HepG2 (cell line): ENCODE measurements around the gene CHCHD5. TPM values are rescaled to one million over a fixed set of nuclear protein-coding genes. Genes with fewer than 3 reads are reported as not detected.

Source experiments
- ATAC-seq: fragments of 200-7000 bp; cut with Tn5 transposase; 3 replicates; pipeline ENCODE4 v1.9.1; 2020; ENCODE audit warnings: mild to moderate bottlenecking, moderate library complexity
- BruUV-seq: library from RNA; stranded (reverse); fragments of 400-500 nt; replicated peaks from 2 replicates; lab custom pipeline; 2021; lab: Mats Ljungman, UMichigan
- CTCF ChIA-PET: fragments of 300-600 bp; formaldehyde crosslinking; extraction: SDS; loops from one replicate; lab custom pipeline; 2021; ENCODE audit warnings: low total read pairs, inconsistent platforms, low intra/inter-chr PET ratio; lab: Yijun Ruan, JAX
- POLR2A ChIA-PET: fragments of 350-600 bp; sonication (Branson Sonifier 250); formaldehyde crosslinking; loops from one replicate; lab custom pipeline; 2020; ENCODE audit warnings: antibody characterized with exemption, inconsistent platforms; lab: Yijun Ruan, JAX
- DNase-seq: peaks from one replicate; pipeline ENCODE4 v3.0.0-alpha.2; 2015; ENCODE audit warnings: low spot score
- FAIRE-seq: peaks from 3 replicates; lab custom pipeline; 2011; peaks lifted over from hg19 to GRCh38; lab: Jason Lieb, UNC
- H2AFZ ChIP-seq: one replicate; pipeline ENCODE4 v1.6.1; 2011; ENCODE audit warnings: low read length, inconsistent platforms
- H3K27ac ChIP-seq: fragments of 300-600 bp; 3 replicates; pipeline ENCODE4 v1.8.0; 2011; ENCODE audit warnings: mixed run types, mild to moderate bottlenecking, mixed read lengths, low read length, inconsistent platforms; ENCODE audit not compliant: insufficient read depth; ENCODE audit errors: extremely low read length
- H3K27me3 ChIP-seq, 2 experiments: fragments of 200-600 bp in 1 of 2; 2 replicates in 1 of 2; 3 replicates in 1 of 2; pipeline versions ENCODE4 v1.6.0 to v1.8.0; 2011; ENCODE audit warnings: low read length in 2 of 2, mild to moderate bottlenecking in 2 of 2, moderate library complexity in 2 of 2, inconsistent platforms in 1 of 2; ENCODE audit not compliant: insufficient read depth in 2 of 2, control insufficient read depth in 1 of 2
- H3K36me3 ChIP-seq, 2 experiments: fragments of 200-600 bp in 1 of 2; replicated peaks in 1 of 2; 2 replicates in 1 of 2; 3 replicates in 1 of 2; pipeline versions ENCODE4 v1.5.1 to v1.8.0; 2011; ENCODE audit warnings: low read length in 2 of 2, inconsistent platforms in 1 of 2; ENCODE audit not compliant: insufficient read depth in 2 of 2, control insufficient read depth in 1 of 2
- H3K4me1 ChIP-seq: 2 replicates; pipeline ENCODE4 v1.5.1; 2012; ENCODE audit warnings: low read length, inconsistent platforms; ENCODE audit not compliant: insufficient read depth
- H3K4me2 ChIP-seq: 2 replicates; pipeline ENCODE4 v1.6.0; 2011; ENCODE audit warnings: low read depth, low read length, inconsistent platforms
- H3K4me3 ChIP-seq, 3 experiments: fragments of 200-600 bp in 1 of 3; sonication (generic), shearing (Covaris generic) in 1 of 3; replicated peaks in 1 of 3; 2 replicates each; pipeline ENCODE4 v1.5.1; 2011 to 2016; ENCODE audit warnings: low read length in 3 of 3, inconsistent platforms in 2 of 3, low read depth in 2 of 3, mild to moderate bottlenecking in 2 of 3, control low read depth in 1 of 3, mixed read lengths in 1 of 3; ENCODE audit not compliant: insufficient read depth in 1 of 3
- H3K79me2 ChIP-seq: one replicate; pipeline ENCODE4 v1.6.1; 2011; ENCODE audit warnings: low read length, inconsistent platforms; ENCODE audit not compliant: insufficient read depth
- H3K9ac ChIP-seq: 2 replicates; pipeline ENCODE4 v1.6.0; 2011; ENCODE audit warnings: mild to moderate bottlenecking, low read depth, low read length, inconsistent platforms; ENCODE audit not compliant: insufficient read depth
- H3K9me3 ChIP-seq: 2 replicates; pipeline ENCODE4 v1.5.1; 2012; ENCODE audit warnings: mild to moderate bottlenecking, low read length
- H4K20me1 ChIP-seq: 2 replicates; pipeline ENCODE4 v1.6.0; 2011; ENCODE audit warnings: inconsistent platforms, mild to moderate bottlenecking, low read length, moderate library complexity; ENCODE audit not compliant: insufficient read depth
- MIER2 ChIP-seq: IDR thresholded peaks from 2 replicates; pipeline ENCODE4 v1.6.1; 2016; ENCODE audit warnings: missing biosample characterization, missing genetic modification reagents
- RAD21 ChIP-seq: fragments of 450-650 bp; formaldehyde crosslinking; IDR thresholded peaks from 2 replicates; pipeline ENCODE4 v1.5.0; 2020; ENCODE audit warnings: mild to moderate bottlenecking
- RBFOX2 ChIP-seq: fragments of 200-400 bp; formaldehyde crosslinking; IDR thresholded peaks from 2 replicates; pipeline ENCODE4 v1.6.1; 2017; ENCODE audit warnings: low read depth, mild to moderate bottlenecking, low read length
- RNF2 ChIP-seq: fragments of 450-650 bp; conservative IDR thresholded peaks from 2 replicates; pipeline ENCODE4 v1.6.1; 2016; ENCODE audit warnings: low read depth
- ZMAT3 ChIP-seq: sonication (generic); formaldehyde crosslinking; conservative IDR thresholded peaks from 2 replicates; pipeline ENCODE4 v1.7.0; 2021; ENCODE audit warnings: missing genetic modification reagents
- ZNF570 ChIP-seq: sonication (generic); formaldehyde crosslinking; IDR thresholded peaks from 2 replicates; pipeline ENCODE4 v1.4.0; 2020; ENCODE audit warnings: mild to moderate bottlenecking, missing genetic modification reagents, borderline replicate concordance
- ZNF839 ChIP-seq: sonication (generic); formaldehyde crosslinking; IDR thresholded peaks from 2 replicates; pipeline ENCODE4 v1.4.0; 2020; ENCODE audit warnings: missing genetic modification reagents, mild to moderate bottlenecking, borderline replicate concordance
- ZNF879 ChIP-seq: sonication (generic); formaldehyde crosslinking; IDR thresholded peaks from 2 replicates; pipeline ENCODE4 v1.8.1; 2023; ENCODE audit warnings: missing genetic modification reagents
- WGBS: methylation state at CpG from one replicate; pipeline ENCODE4 v1.1.6; 2017; ENCODE audit warnings: low lambda C conversion rate; 5-methylcytosine and 5-hydroxymethylcytosine counted together
- in situ Hi-C: cut with HindIII; loops from 2 replicates; pipeline ENCODE4 v1.10.0; 2017; ENCODE audit warnings: low pct_unique_long_range_greater_than_20kb; ENCODE audit not compliant: extremely low pct_ligation_motif_present
- intact Hi-C: fragments of 100-400 bp; cut with micrococcal nuclease; formaldehyde crosslinking; loops from one replicate; pipeline ENCODE4 v1.10.0; 2022; ENCODE audit not compliant: unreplicated experiment
- polyA plus RNA-seq, 8 experiments: library from polyadenylated mRNA; depleted of rRNA in 3 of 8; stranded (reverse) in 7 of 8; unstranded in 1 of 8; fragments of >200 nt; fragmentation: Illumina TruSeq in 4 of 8; extraction: Trizol in 4 of 8; gene quantifications; 2 replicates each; pipeline versions ENCODE4 v1.2.1 to v1.2.3, GENCODE V29; 2011 to 2016; ENCODE audit warnings: low read depth in 4 of 8, missing spikeins in 1 of 8, mixed read lengths in 1 of 8; ENCODE audit not compliant: insufficient read depth in 1 of 8
- total RNA-seq, 5 experiments: library from RNA; depleted of rRNA; stranded (reverse); fragments of >200 nt; fragmentation: Illumina TruSeq; extraction: Trizol; gene quantifications; 2 replicates each; pipeline ENCODE4 v1.2.3, GENCODE V29; 2016; ENCODE audit warnings: low read depth in 1 of 5
- TF ChIP-seq, protein P1 (sequence below): sonication (generic); formaldehyde crosslinking; IDR thresholded peaks from 2 replicates; pipeline ENCODE4 v1.4.0; 2020; ENCODE audit warnings: mild to moderate bottlenecking, missing genetic modification reagents

The CHCHD5 gene
- total and polyA plus RNA-seq, 2 of the 13 experiments (the other 11 are each of a cell fraction or from before 2014, with no cell fraction given): 19.0 to 23.9 TPM

DNA sequence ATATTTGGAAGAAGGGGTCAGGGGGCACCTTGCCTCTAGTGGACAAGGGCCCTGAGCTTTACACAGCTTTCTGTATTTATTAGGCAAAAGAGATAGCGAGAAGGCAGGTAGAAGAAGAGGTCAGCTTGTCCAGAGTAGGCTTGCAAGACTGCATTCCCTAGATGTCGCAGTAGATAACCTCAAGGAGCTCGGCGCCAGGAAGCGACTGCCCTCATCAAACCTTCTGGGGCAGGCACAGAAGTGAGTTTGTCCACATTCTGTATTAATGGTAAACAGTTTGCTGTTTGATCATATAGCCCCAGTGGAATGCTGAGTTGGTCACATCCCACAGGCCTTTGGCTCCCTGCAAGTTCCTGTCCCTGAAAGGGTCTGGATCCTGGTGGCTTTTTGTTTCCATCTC is 7.0 kb downstream of the CHCHD5 start:
- H3K36me3 ChIP-seq: peaks cover 5 to 10% of the 10 kb centered on the region in 2 experiments; a peak in 4 of 5 replicates
- H3K4me1 ChIP-seq: peaks cover 7% of the 10 kb centered on the region
- no peak for FAIRE-seq
- in situ Hi-C loops: no loop called here
- ATAC-seq: no peak
- POLR2A ChIA-PET: no interaction called here
- H4K20me1 ChIP-seq: no peaks in the 10 kb centered on the region
- BruUV-seq: no TSS peak
- no peak for TF ChIP-seq RNF2
- TF ChIP-seq ZNF570 (CRISPR knock-in tag): no peak
- TF ChIP-seq ZMAT3 (CRISPR knock-in tag): no peak
- no peak for TF ChIP-seq ZNF839 (CRISPR knock-in tag)
- no peak for TF ChIP-seq MIER2
- no peak for TF ChIP-seq ZNF879
- TF ChIP-seq RAD21 (CRISPR knock-in tag): no peak
- TF ChIP-seq, protein P1, sequence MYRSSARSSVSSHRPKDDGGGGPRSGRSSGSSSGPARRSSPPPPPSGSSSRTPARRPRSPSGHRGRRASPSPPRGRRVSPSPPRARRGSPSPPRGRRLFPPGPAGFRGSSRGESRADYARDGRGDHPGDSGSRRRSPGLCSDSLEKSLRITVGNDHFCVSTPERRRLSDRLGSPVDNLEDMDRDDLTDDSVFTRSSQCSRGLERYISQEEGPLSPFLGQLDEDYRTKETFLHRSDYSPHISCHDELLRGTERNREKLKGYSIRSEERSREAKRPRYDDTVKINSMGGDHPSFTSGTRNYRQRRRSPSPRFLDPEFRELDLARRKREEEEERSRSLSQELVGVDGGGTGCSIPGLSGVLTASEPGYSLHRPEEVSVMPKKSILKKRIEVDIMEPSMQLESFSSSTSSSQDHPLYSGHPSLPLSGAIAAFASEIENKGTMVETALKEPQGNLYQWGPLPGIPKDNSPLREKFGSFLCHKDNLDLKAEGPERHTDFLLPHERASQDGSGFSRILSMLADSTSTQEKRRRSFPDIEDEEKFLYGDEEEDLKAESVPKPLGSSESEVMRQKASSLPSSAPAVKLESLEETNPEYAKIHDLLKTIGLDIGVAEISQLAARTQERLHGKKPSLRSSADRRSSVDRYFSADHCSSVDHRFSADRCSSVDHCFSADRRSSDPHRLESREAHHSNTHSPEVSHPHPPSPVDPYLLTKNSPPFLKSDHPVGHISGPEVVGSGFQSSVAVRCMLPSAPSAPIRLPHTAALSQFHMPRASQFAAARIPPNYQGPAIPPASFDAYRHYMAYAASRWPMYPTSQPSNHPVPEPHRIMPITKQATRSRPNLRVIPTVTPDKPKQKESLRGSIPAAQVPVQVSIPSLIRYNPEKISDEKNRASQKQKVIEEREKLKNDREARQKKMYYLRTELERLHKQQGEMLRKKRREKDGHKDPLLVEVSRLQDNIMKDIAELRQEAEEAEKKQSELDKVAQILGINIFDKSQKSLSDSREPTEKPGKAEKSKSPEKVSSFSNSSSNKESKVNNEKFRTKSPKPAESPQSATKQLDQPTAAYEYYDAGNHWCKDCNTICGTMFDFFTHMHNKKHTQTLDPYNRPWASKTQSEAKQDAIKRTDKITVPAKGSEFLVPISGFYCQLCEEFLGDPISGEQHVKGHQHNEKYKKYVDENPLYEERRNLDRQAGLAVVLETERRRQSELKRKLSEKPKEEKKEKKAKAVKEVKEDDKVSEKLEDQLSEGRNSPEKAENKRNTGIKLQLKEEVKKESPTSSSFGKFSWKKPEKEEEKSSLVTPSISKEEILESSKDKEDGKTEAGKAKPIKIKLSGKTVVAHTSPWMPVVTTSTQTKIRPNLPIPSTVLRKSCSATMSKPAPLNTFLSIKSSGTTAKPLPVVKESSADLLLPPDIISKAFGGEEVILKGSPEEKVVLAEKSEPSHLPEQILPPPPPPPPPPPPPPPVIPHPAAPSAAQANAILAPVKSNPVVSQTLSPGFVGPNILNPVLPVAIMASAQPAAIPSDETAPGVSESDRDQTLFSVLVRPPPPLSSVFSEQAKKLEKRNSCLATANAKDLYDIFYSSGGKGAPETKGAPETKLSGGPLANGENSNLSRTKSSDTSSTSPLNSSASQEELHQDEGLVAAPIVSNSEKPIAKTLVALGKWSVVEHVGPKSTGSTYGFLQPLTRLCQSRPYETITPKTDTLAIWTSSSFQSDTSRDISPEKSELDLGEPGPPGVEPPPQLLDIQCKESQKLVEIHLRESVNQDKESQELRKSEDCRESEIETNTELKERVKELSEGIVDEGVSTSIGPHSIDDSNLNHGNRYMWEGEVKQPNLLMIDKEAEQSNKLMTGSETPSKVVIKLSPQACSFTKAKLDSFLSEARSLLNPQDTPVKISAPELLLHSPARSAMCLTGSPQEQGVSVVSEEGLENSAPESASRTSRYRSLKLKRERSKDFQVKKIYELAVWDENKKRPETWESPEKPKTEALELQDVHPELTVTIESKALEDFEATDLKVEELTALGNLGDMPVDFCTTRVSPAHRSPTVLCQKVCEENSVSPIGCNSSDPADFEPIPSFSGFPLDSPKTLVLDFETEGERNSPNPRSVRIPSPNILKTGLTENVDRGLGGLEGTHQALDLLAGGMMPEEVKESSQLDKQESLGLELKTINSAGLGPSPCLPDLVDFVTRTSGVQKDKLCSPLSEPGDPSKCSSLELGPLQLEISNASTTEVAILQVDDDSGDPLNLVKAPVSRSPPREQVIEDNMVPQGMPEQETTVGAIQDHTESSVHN (CRISPR knock-in tag): no peak
- 0 out of 2 replicates have a peak, but pooled peaks have one; percentile 25 for TF ChIP-seq RBFOX2
- H3K4me3 ChIP-seq: no peak overlapping the region
- intact Hi-C loops: no loop called here
- H3K9me3 ChIP-seq: no peaks in the 10 kb centered on the region
- DNase-seq: no peak
- H3K27ac ChIP-seq: no peak overlapping the region
- no peaks in the 10 kb centered on the region for H3K79me2 ChIP-seq
- no peak overlapping the region for H2AFZ ChIP-seq
- no peaks in the 10 kb centered on the region for H3K27me3 ChIP-seq
- no peak overlapping the region for H3K9ac ChIP-seq
- no peak overlapping the region for H3K4me2 ChIP-seq
- CTCF ChIA-PET: no interaction called here
- WGBS: 92% methylated on average over 5 of the region's 5 CpGs
